HCT116 (cell line): ENCODE results near the gene ADGRD1. TPM values are rescaled to one million over a fixed set of nuclear protein-coding genes. Genes with fewer than 3 reads are reported as not detected.

Experiments
- ATAC-seq: fragments of 200-7000 bp; cut with Tn5 transposase; 2 replicates; pipeline ENCODE4 v1.9.1; 2020; ENCODE audit warnings: mild to moderate bottlenecking, moderate library complexity
- Bru-seq: library from RNA; stranded (reverse); fragments of 400-500 nt; gene quantifications from one replicate; lab custom pipeline; 2021; lab: Mats Ljungman, UMichigan
- BruChase-seq, 2 experiments: library from RNA; stranded (reverse); fragments of 400-500 nt; gene quantifications; one replicate each; lab custom pipeline; 2021; lab: Mats Ljungman, UMichigan
- BruUV-seq: library from RNA; stranded (reverse); fragments of 400-500 nt; replicated peaks from 2 replicates; lab custom pipeline; 2021; lab: Mats Ljungman, UMichigan
- CTCF ChIA-PET: fragments of 300-600 bp; sonication (Branson Sonifier 250); formaldehyde crosslinking; loops from one replicate; lab custom pipeline; 2021; ENCODE audit warnings: antibody characterized with exemption; lab: Charles Lee
- POLR2A ChIA-PET: fragments of 300-600, 350-600 bp; sonication (Branson Sonifier 250); formaldehyde crosslinking; loops from one replicate; lab custom pipeline; 2021; ENCODE audit warnings: antibody characterized with exemption; lab: Charles Lee
- RAD21 ChIA-PET, 2 experiments: fragments of 300-600 bp; sonication (Branson Sonifier 250); formaldehyde crosslinking; loops; one replicate each; lab custom pipeline; 2023; ENCODE audit warnings: low total read pairs in 2 of 2; ENCODE audit not compliant: uncharacterized antibody in 2 of 2, unreplicated experiment in 2 of 2, low non-redundant PET in 1 of 2; lab: Charles Lee
- DNase-seq: peaks from one replicate; pipeline ENCODE4 v3.0.0-alpha.2; 2010; ENCODE audit warnings: low read depth, low spot score
- H2AFZ ChIP-seq: fragments of 200-600 bp; shearing (Covaris generic), sonication (generic); 2 replicates; pipeline ENCODE4 v1.6.1; 2017; ENCODE audit warnings: low read depth, mixed run types, mixed read lengths, antibody characterized with exemption, low read length; ENCODE audit not compliant: poor library complexity, severe bottlenecking
- H3K27ac ChIP-seq: 2 replicates; pipeline ENCODE4 v1.5.1; 2012; ENCODE audit warnings: low read depth, low read length
- H3K27me3 ChIP-seq: fragments of 200-600 bp; sonication (generic); 2 replicates; pipeline ENCODE4 v1.6.1; 2016; ENCODE audit warnings: mixed run types, low read length, mixed read lengths; ENCODE audit not compliant: insufficient read depth
- H3K36me3 ChIP-seq, 2 experiments: fragments of 200-500 bp in 1 of 2; fragments of 200-600 bp in 1 of 2; sonication (Bioruptor generic) in 1 of 2; sonication (generic) in 1 of 2; 2 replicates each; pipeline versions ENCODE4 v1.5.1 to v1.6.1; 2014 to 2016; ENCODE audit warnings: low read length in 2 of 2, inconsistent platforms in 1 of 2, mixed read lengths in 1 of 2, mixed run types in 1 of 2; ENCODE audit not compliant: insufficient read depth in 2 of 2, control insufficient read depth in 1 of 2
- H3K4me1 ChIP-seq, 2 experiments: fragments of 200-600 bp in 1 of 2; sonication (generic) in 1 of 2; 2 replicates each; pipeline versions ENCODE4 v1.5.1 to v1.6.1; 2012 to 2017; ENCODE audit warnings: low read length in 2 of 2, inconsistent platforms in 1 of 2, mild to moderate bottlenecking in 1 of 2, mixed read lengths in 1 of 2, mixed run types in 1 of 2, moderate library complexity in 1 of 2; ENCODE audit not compliant: insufficient read depth in 2 of 2, control insufficient read depth in 1 of 2
- H3K4me2 ChIP-seq: fragments of 200-600 bp; sonication (generic); 2 replicates; pipeline ENCODE4 v1.6.1; 2017; ENCODE audit warnings: mixed run types, low read length, mixed read lengths
- H3K4me3 ChIP-seq, 2 experiments: fragments of 200-600 bp in 1 of 2; sonication (generic) in 1 of 2; replicated peaks in 1 of 2; 2 replicates each; pipeline ENCODE4 v1.5.1; 2011 to 2016; ENCODE audit warnings: low read length in 2 of 2, control low read depth in 1 of 2, low read depth in 1 of 2, mild to moderate bottlenecking in 1 of 2, mixed read lengths in 1 of 2, mixed run types in 1 of 2
- H3K79me2 ChIP-seq: fragments of 200-600 bp; sonication (generic); 2 replicates; pipeline ENCODE4 v1.6.1; 2017; ENCODE audit warnings: mild to moderate bottlenecking, mixed run types, low read length, moderate library complexity, mixed read lengths; ENCODE audit not compliant: insufficient read depth
- H3K9ac ChIP-seq: fragments of 200-600 bp; sonication (generic); 2 replicates; pipeline ENCODE4 v1.6.1; 2016; ENCODE audit warnings: low read length, mixed read lengths
- H3K9me2 ChIP-seq: fragments of 200-600 bp; sonication (generic), shearing (Covaris generic); 2 replicates; pipeline ENCODE4 v1.6.1; 2017; ENCODE audit warnings: mixed run types, mild to moderate bottlenecking, moderate library complexity; ENCODE audit not compliant: insufficient read depth
- H3K9me3 ChIP-seq, 2 experiments: fragments of 200-500 bp in 1 of 2; fragments of 200-600 bp in 1 of 2; sonication (Bioruptor generic) in 1 of 2; sonication (generic) in 1 of 2; 2 replicates each; pipeline ENCODE4 v1.6.1; 2014 to 2017; ENCODE audit warnings: low read length in 2 of 2, mixed read lengths in 2 of 2, inconsistent platforms in 1 of 2, low read depth in 1 of 2, mild to moderate bottlenecking in 1 of 2, mixed run types in 1 of 2, moderate library complexity in 1 of 2; ENCODE audit not compliant: control insufficient read depth in 1 of 2, insufficient read depth in 1 of 2
- H4K20me1 ChIP-seq: fragments of 200-600 bp; sonication (generic), shearing (Covaris generic); 2 replicates; pipeline ENCODE4 v1.6.1; 2017; ENCODE audit warnings: mixed run types, mild to moderate bottlenecking, moderate library complexity; ENCODE audit not compliant: insufficient read depth
- ATF3 ChIP-seq: IDR thresholded peaks from 2 replicates; pipeline ENCODE4 v1.6.1; 2012
- CBX3 ChIP-seq: IDR thresholded peaks from 2 replicates; pipeline ENCODE4 v1.6.1; 2012; ENCODE audit warnings: low read depth
- CEBPB ChIP-seq: IDR thresholded peaks from 2 replicates; pipeline ENCODE4 v1.6.1; 2012; ENCODE audit warnings: low read depth
- CTCF ChIP-seq, 3 experiments: fragments of 200-600 bp in 1 of 3; sonication (generic) in 1 of 3; IDR thresholded peaks in 2 of 3; conservative IDR thresholded peaks in 1 of 3; 2 replicates each; pipeline ENCODE4 v1.5.1; 2012 to 2017; ENCODE audit warnings: low read depth in 2 of 3, low read length in 2 of 3, antibody characterized with exemption in 1 of 3, borderline replicate concordance in 1 of 3, control low read depth in 1 of 3, mild to moderate bottlenecking in 1 of 3, mixed read lengths in 1 of 3, mixed run types in 1 of 3, moderate library complexity in 1 of 3; ENCODE audit not compliant: insufficient read depth in 1 of 3
- MAX ChIP-seq: IDR thresholded peaks from 2 replicates; pipeline ENCODE4 v1.6.1; 2012
- POLR2A ChIP-seq: IDR thresholded peaks from 2 replicates; pipeline ENCODE4 v1.7.0; 2011; ENCODE audit warnings: borderline replicate concordance; ENCODE audit not compliant: insufficient read depth, insufficient read length; ENCODE audit errors: extremely low read depth
- POLR2AphosphoS5 ChIP-seq: IDR thresholded peaks from 2 replicates; pipeline ENCODE4 v1.6.1; 2011; ENCODE audit warnings: mild to moderate bottlenecking, low read depth, low read length, moderate library complexity
- SIN3A ChIP-seq: IDR thresholded peaks from 2 replicates; pipeline ENCODE4 v1.6.1; 2012; ENCODE audit warnings: low read depth
- SP1 ChIP-seq: IDR thresholded peaks from 2 replicates; pipeline ENCODE4 v1.6.1; 2012; ENCODE audit warnings: low read depth
- SRF ChIP-seq: IDR thresholded peaks from 2 replicates; pipeline ENCODE4 v1.6.1; 2012; ENCODE audit warnings: low read depth
- YY1 ChIP-seq: IDR thresholded peaks from 2 replicates; pipeline ENCODE4 v1.6.1; 2011; ENCODE audit warnings: low read length, low read depth, moderate library complexity, mild to moderate bottlenecking; ENCODE audit not compliant: insufficient replicate concordance; ENCODE audit errors: extremely low read depth
- ZBTB33 ChIP-seq: IDR thresholded peaks from 2 replicates; pipeline ENCODE4 v1.6.1; 2011; ENCODE audit warnings: mild to moderate bottlenecking, low read length, moderate library complexity; ENCODE audit not compliant: insufficient replicate concordance; ENCODE audit errors: extremely low read depth
- ZNF274 ChIP-seq: fragments of 200-500 bp; sonication (Bioruptor generic); IDR thresholded peaks from 2 replicates; pipeline ENCODE4 v1.6.1; 2014; ENCODE audit warnings: mild to moderate bottlenecking, low read depth, low read length, inconsistent platforms
- intact Hi-C: fragments of 100-400 bp; cut with micrococcal nuclease; formaldehyde crosslinking; loops from 2 replicates; pipeline ENCODE4 v1.10.0; 2022
- long read RNA-seq: library from polyadenylated mRNA; unstranded; transcript quantifications from one replicate; pipeline ENCODE4 v2.0.0, GENCODE V29; 2021; ENCODE audit not compliant: unreplicated experiment
- polyA plus RNA-seq: library from polyadenylated mRNA; unstranded; fragments of >200 nt; gene quantifications from 2 replicates; pipeline ENCODE4 v1.2.1, GENCODE V29; 2012; ENCODE audit warnings: missing spikeins
- total RNA-seq: library from RNA; stranded (reverse); gene quantifications from one replicate; pipeline ENCODE4 v1.2.1, GENCODE V29; 2021; ENCODE audit not compliant: unreplicated experiment

Gene ADGRD1
- 0.44 TPM for total RNA-seq
- 0.32 and 0.43 TPM in 2 replicates for polyA plus RNA-seq
- Bru-seq, nascent RNA = percentile 6 among the genes with signal in this experiment
- percentile 6 among the genes with signal in this experiment for BruChase-seq, experiment 1, labeled RNA remaining after a 6-hour chase
- percentile 7 among the genes with signal in this experiment for BruChase-seq, experiment 2, labeled RNA remaining after a 2-hour chase
- long read RNA-seq, partial matches to known transcripts = 1 of 1 reads
- long read RNA-seq, other reads (novel, unspliced or antisense) = 0 of 1 reads

- Histone ChIP-seq H3K79me2 (no peaks in the 10 kb centered on the region), H3K4me1 (no peaks in the 10 kb centered on the region), H3K27me3 (peaks cover 14% of the 10 kb centered on the region), H3K36me3 (no peaks in the 10 kb centered on the region), H4K20me1 (no peaks in the 10 kb centered on the region), H3K4me3 (no peak within 1 kb of the TSS), H3K9me3 (peaks cover 0 to 5% of the 10 kb centered on the region in 2 experiments; a peak in 1 of 4 replicates), H3K4me2 (no peak within 1 kb of the TSS), H3K27ac (no peak within 1 kb of the TSS), H3K9me2 (no peaks in the 10 kb centered on the region), H3K9ac (no peak within 1 kb of the TSS)
- intact Hi-C loops = no loop called here
- ATAC-seq (no peak), DNase-seq (no peak)
- ChIA-PET POLR2A (no interaction called here), CTCF (no interaction called here), RAD21 (no interaction called here)
- no peak for TF ChIP-seq MAX
- TF ChIP-seq SP1 = no peak
- no peak for TF ChIP-seq CBX3
- TF ChIP-seq POLR2A = no peak
- TF ChIP-seq ZBTB33 = no peak
- TF ChIP-seq SIN3A = no peak
- no peak for TF ChIP-seq ZNF274
- no peak for TF ChIP-seq ATF3
- no peak for TF ChIP-seq CEBPB
- no peak for TF ChIP-seq YY1
- TF ChIP-seq CTCF (IDR thresholded peaks at IDR 0.05 in 2 of 3, conservative IDR thresholded peaks at IDR 0.05 in 1 of 3; ENCODE audit: borderline replicate concordance in 1 of 3, insufficient read depth in 1 of 3, low read depth in 2 of 3, low read length in 2 of 3) = no peak
- TF ChIP-seq POLR2AphosphoS5 = no peak
- TF ChIP-seq SRF = no peak
- TF ChIP-seq, all 23 proteins: peak for 0
- no TSS peak for BruUV-seq
- H2AFZ ChIP-seq = no peak within 1 kb of the TSS
These were observed at the start of gene ADGRD1 for GRCh38 chr12:130953771-130954543. Gene ADGRD1 (plus strand): TSS chr12:130953907. CDS start chr12:130954466, 559 bp downstream.
